Gastrocnemius medialis (tissue), 4 donors: ENCODE data around the gene SLC39A13. TPM values are rescaled to one million over a fixed set of nuclear protein-coding genes. Genes with fewer than 3 reads are reported as not detected.
A peak's percentile ranks its signal among the peaks of the same experiment; 100 is the strongest.

Experiments
- ATAC-seq, 2 donors: fragments of 150-250 bp; one replicate each; pipeline ENCODE4 v1.9.1; 2016
- DNase-seq, 2 donors: peaks; one replicate each; pipeline ENCODE4 v3.0.0-alpha.2; 2019
- H3K27ac ChIP-seq, 4 donors: fragments of 200-600 bp; sonication (generic); 1 replicate in 1 of 4; 2 replicates in 3 of 4; pipeline ENCODE4 v1.5.1; 2016 to 2018; ENCODE audit warnings: mild to moderate bottlenecking in 2 of 4, moderate library complexity in 1 of 4
- H3K27me3 ChIP-seq, 3 donors: fragments of 200-600 bp; sonication (generic) in 2 of 3; 1 replicate in 1 of 3; 2 replicates in 2 of 3; pipeline versions ENCODE4 v1.5.1 to v1.6.0; 2016 to 2019; ENCODE audit warnings: mild to moderate bottlenecking in 1 of 3, moderate library complexity in 1 of 3
- H3K36me3 ChIP-seq, 2 donors: fragments of 200-600 bp; sonication (generic) in 1 of 2; one replicate each; pipeline ENCODE4 v1.5.1; 2017 to 2018
- H3K4me1 ChIP-seq, 2 donors: fragments of 200-600 bp; sonication (generic) in 1 of 2; one replicate each; pipeline ENCODE4 v1.5.1; 2016 to 2017; ENCODE audit warnings: mild to moderate bottlenecking in 2 of 2
- H3K4me3 ChIP-seq, 4 donors: fragments of 200-600 bp; sonication (generic) in 3 of 4; 1 replicate in 1 of 4; 2 replicates in 3 of 4; pipeline ENCODE4 v1.5.1; 2016 to 2019; ENCODE audit warnings: mild to moderate bottlenecking in 2 of 4
- H3K9me3 ChIP-seq, 3 donors: fragments of 200-600 bp; sonication (generic) in 2 of 3; 1 replicate in 1 of 3; 2 replicates in 2 of 3; pipeline ENCODE4 v1.5.1; 2016 to 2019
- POLR2A ChIP-seq, 2 donors: fragments of 450-650 bp; IDR thresholded peaks; one replicate each; pipeline ENCODE4 v1.6.1; 2017; ENCODE audit warnings: antibody characterized with exemption in 2 of 2, mild to moderate bottlenecking in 2 of 2, moderate library complexity in 2 of 2
- in situ Hi-C, 4 donors: fragments of 200-750 bp; cut with MboI; loops; one replicate each; pipeline versions ENCODE4 v1.15.0 to v1.8.0; 2017; ENCODE audit warnings: low sequenced_read_pairs in 4 of 4
- intact Hi-C: fragments of 100-400 bp; cut with DNase I; formaldehyde crosslinking; loops from one replicate; pipeline ENCODE4 v1.15.1; 2023; ENCODE audit warnings: low total_unique reads
- total RNA-seq, 4 donors: library from RNA; depleted of rRNA; stranded (reverse); fragments of >200 nt; gene quantifications; one replicate each; pipeline versions ENCODE4 v1.1.0 to v1.2.3, GENCODE V29; 2016
- TF ChIP-seq, protein P1 (sequence below), 5 experiments: fragments of 450-650 bp in 3 of 5; fragments of 200-600 bp in 2 of 5; sonication (generic) in 2 of 5; IDR thresholded peaks in 4 of 5; conservative IDR thresholded peaks in 1 of 5; 1 replicate in 4 of 5; 2 replicates in 1 of 5; pipeline ENCODE4 v1.5.1; 2016 to 2019; ENCODE audit warnings: antibody characterized with exemption in 5 of 5, mild to moderate bottlenecking in 3 of 5, moderate library complexity in 3 of 5

The SLC39A13 gene
- total RNA-seq, 4 donors from 2014 or later, result 16.8 to 48.9 (median 25.6) TPM

DNA sequence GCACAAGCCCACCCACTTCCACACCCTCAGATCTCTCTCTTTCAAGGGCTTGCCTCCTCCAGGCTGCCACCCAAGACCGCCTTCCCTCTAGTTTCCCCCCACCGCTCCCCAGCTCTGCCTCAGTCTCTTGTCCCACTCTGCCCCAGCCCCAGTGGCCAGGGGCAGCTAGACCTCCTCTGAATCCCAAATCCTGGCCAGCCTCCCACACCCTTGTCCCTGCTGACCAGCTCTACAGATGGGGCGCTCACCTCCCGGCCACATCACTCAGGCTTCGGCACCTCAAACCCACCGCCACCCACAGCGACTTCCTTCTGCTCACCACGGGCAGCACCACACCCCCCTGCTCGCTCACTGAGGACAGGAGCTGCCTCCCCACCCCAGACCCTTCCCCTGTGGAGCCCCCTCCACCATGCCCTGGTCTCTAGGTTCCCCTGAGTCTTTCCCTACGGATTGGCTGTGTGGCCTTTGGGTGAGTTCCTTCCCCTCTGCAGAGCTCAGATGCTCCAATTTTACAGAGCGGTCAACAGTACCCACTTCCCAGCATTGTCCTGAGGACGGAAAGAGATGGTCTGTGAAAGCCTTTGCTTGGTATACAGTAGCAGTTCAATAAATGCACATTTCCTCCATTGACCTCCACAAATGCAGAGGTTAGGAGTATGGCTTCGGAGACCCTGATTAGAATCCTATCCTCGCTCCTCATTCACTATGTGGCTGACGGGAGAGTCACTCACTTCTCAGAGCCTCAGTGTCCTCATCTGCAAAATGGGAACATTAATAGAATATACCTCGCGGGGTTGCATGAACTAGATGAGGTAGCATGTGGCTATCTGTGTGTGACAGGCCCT is 18.6 kb upstream of the SLC39A13 start:
- Histone ChIP-seq H3K4me3 (no peak overlapping the region), H3K4me1 (peaks cover 6 to 17% of the 10 kb centered on the region in 2 donors), H3K27ac (no peak overlapping the region), H3K36me3 (no peaks in the 10 kb centered on the region), H3K27me3 (no peaks in the 10 kb centered on the region), H3K9me3 (no peaks in the 10 kb centered on the region)
- ATAC-seq (no peak), DNase-seq (no peak)
- TF ChIP-seq, protein P1, sequence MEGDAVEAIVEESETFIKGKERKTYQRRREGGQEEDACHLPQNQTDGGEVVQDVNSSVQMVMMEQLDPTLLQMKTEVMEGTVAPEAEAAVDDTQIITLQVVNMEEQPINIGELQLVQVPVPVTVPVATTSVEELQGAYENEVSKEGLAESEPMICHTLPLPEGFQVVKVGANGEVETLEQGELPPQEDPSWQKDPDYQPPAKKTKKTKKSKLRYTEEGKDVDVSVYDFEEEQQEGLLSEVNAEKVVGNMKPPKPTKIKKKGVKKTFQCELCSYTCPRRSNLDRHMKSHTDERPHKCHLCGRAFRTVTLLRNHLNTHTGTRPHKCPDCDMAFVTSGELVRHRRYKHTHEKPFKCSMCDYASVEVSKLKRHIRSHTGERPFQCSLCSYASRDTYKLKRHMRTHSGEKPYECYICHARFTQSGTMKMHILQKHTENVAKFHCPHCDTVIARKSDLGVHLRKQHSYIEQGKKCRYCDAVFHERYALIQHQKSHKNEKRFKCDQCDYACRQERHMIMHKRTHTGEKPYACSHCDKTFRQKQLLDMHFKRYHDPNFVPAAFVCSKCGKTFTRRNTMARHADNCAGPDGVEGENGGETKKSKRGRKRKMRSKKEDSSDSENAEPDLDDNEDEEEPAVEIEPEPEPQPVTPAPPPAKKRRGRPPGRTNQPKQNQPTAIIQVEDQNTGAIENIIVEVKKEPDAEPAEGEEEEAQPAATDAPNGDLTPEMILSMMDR (IDR thresholded peaks at IDR 0.05 in 4 of 5, conservative IDR thresholded peaks at IDR 0.05 in 1 of 5), result no peak
- TF ChIP-seq POLR2A (IDR thresholded peaks at IDR 0.05), result no peak
- intact Hi-C loops (no loop called here), in situ Hi-C loops (loop anchor here in 1 of 4 donors (10.0 kb wide), 1 partner anchor 55 kb away; the partner anchor contains the start of gene RAPSN)

GRCh38 chr11:47390422-47390760 is 18.0 kb upstream of the SLC39A13 start:
- intact Hi-C loops, result no loop called here
- in situ Hi-C loops, result no loop called here
- H3K27ac ChIP-seq, result no peak overlapping the region
- TF ChIP-seq POLR2A (IDR thresholded peaks at IDR 0.05), result no peak
- TF ChIP-seq, protein P1 (IDR thresholded peaks at IDR 0.05 in 4 of 5, conservative IDR thresholded peaks at IDR 0.05 in 1 of 5), result no peak
- no peaks in the 10 kb centered on the region for H3K27me3 ChIP-seq
- H3K4me1 ChIP-seq, result peaks cover 6 to 22% of the 10 kb centered on the region in 2 donors
- no peaks in the 10 kb centered on the region for H3K36me3 ChIP-seq
- DNase-seq, result no peak
- no peak for ATAC-seq
- no peaks in the 10 kb centered on the region for H3K9me3 ChIP-seq
- H3K4me3 ChIP-seq, result no peak overlapping the region

DNA sequence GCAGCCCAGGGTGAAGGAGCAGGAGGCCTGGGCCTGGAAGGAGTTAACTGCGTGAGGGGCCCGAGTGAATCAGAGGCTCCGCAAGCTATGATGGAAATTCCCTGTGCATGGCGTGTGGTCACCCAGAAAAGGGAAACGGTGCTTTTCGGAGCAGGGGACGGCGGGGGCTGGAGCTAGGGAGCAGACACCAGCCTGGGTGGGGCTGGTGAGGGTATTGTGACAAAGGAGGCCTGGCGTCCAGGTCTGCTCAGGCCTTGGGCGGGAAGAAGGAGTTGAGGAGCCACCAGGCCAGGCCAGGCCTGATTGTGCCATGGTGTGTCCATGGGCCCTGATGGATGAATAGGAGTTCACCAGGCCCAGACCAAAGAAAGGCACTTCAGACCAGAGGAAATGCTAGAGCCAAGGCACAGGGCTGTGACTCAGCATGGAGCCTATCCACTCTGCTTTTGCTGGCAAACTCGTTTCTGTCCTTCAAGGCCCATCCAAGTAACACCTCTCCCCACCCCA is 17.3 kb upstream of the SLC39A13 start:
- H3K4me1 ChIP-seq, result peaks cover 6 to 22% of the 10 kb centered on the region in 2 donors
- peak overlapping the region in 1 of 4 donors; percentile 20 for H3K27ac ChIP-seq
- DNase-seq (no peak), ATAC-seq (no peak)
- H3K4me3 ChIP-seq, result no peak overlapping the region
- H3K9me3 ChIP-seq, result no peaks in the 10 kb centered on the region
- in situ Hi-C loops, result no loop called here
- no peaks in the 10 kb centered on the region for H3K27me3 ChIP-seq
- no peak for TF ChIP-seq POLR2A (IDR thresholded peaks at IDR 0.05)
- TF ChIP-seq, protein P1 (IDR thresholded peaks at IDR 0.05 in 4 of 5, conservative IDR thresholded peaks at IDR 0.05 in 1 of 5), result no peak
- intact Hi-C loops, result no loop called here
- H3K36me3 ChIP-seq, result no peaks in the 10 kb centered on the region

DNA sequence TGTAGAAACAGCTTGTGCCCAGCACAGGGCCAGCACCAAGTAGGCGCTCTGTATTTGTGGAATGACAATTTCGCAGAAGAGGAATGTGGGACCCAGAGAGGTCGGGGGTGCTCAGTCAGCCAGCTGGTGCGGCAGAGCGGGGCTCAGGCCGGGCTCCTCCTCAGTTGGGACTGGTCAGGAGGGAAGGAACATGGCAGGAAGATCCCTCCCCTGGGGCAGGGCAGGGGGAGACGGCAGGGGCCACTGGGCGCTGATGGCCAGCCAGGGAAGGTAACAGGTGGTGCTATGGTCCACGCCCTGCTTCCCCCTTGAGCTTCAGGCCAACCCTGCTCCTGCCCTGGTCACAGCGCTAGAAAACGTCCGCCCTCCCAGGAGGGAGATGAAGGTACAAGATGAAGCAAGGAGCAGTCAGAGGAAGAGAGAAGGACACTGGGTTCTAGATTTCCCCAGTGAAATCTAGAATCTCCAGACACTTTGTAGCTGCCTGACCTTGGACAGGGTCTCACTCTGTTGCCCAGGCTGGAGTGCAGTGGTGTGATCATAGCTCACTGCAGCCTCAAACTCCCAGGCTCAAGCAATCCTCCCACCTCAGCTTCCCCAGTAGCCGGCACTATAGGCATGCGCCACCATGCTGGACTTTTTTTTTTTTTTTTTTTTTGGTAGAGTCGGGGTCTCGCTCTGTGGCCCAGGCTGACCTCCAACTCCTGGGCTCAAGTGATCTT is 16.5 kb upstream of the SLC39A13 start:
- Histone ChIP-seq H3K27me3 (no peaks in the 10 kb centered on the region), H3K36me3 (no peaks in the 10 kb centered on the region), H3K9me3 (no peaks in the 10 kb centered on the region), H3K27ac (peak overlapping the region in 2 of 4 donors; percentile 20 to 82), H3K4me1 (peaks cover 6 to 22% of the 10 kb centered on the region in 2 donors), H3K4me3 (no peak overlapping the region)
- DNase-seq (no peak), ATAC-seq (no peak)
- intact Hi-C loops, result no loop called here
- in situ Hi-C loops, result no loop called here
- TF ChIP-seq, protein P1 (IDR thresholded peaks at IDR 0.05 in 4 of 5, conservative IDR thresholded peaks at IDR 0.05 in 1 of 5), result no peak
- no peak for TF ChIP-seq POLR2A (IDR thresholded peaks at IDR 0.05)
